OCI-LY1 (cell line): Measurements from ENCODE around the gene SPRED3.
"Not testable (repeated sequence)": the region's sequence is repeated elsewhere in the genome, so short reads cannot be mapped to it uniquely, and the experiment has no call there.

Source experiments
- H2AFZ ChIP-seq: fragments of 200-600 bp; sonication (generic), shearing (Covaris generic); 2 replicates; pipeline ENCODE4 v1.6.0; 2014; ENCODE audit warnings: antibody characterized with exemption, mild to moderate bottlenecking, low read length
- H3F3A ChIP-seq: fragments of 200-600 bp; sonication (generic), shearing (Covaris generic); 2 replicates; pipeline ENCODE4 v1.6.0; 2014; ENCODE audit warnings: mild to moderate bottlenecking, antibody characterized with exemption, low read length, moderate library complexity; ENCODE audit not compliant: insufficient read depth
- H3K27ac ChIP-seq: fragments of 200-600 bp; sonication (generic); 2 replicates; pipeline ENCODE4 v1.5.1; 2014; ENCODE audit warnings: low read length, mixed run types, mild to moderate bottlenecking, low read depth; ENCODE audit not compliant: poor library complexity, severe bottlenecking
- H3K27me3 ChIP-seq: fragments of 200-600 bp; sonication (generic); 2 replicates; pipeline ENCODE4 v1.6.0; 2014; ENCODE audit warnings: antibody characterized with exemption, mild to moderate bottlenecking, low read length, moderate library complexity; ENCODE audit not compliant: insufficient read depth
- H3K36me3 ChIP-seq: fragments of 200-600 bp; sonication (generic); 2 replicates; pipeline ENCODE4 v1.6.1; 2014; ENCODE audit warnings: mild to moderate bottlenecking, antibody characterized with exemption, low read length, moderate library complexity, mixed read lengths; ENCODE audit not compliant: insufficient read depth
- H3K4me1 ChIP-seq: fragments of 200-600 bp; sonication (generic); 2 replicates; pipeline ENCODE4 v1.5.1; 2014; ENCODE audit warnings: mild to moderate bottlenecking, low read length, moderate library complexity; ENCODE audit not compliant: insufficient read depth, severe bottlenecking
- H3K4me2 ChIP-seq: fragments of 200-600 bp; sonication (generic), shearing (Covaris generic); 2 replicates; pipeline ENCODE4 v1.6.1; 2014; ENCODE audit warnings: low read length
- H3K4me3 ChIP-seq: fragments of 200-600 bp; sonication (generic); 2 replicates; pipeline ENCODE4 v1.5.1; 2014; ENCODE audit warnings: low read length, low read depth, mild to moderate bottlenecking, mixed read lengths; ENCODE audit not compliant: poor library complexity, severe bottlenecking
- H3K79me2 ChIP-seq: fragments of 200-600 bp; shearing (Covaris generic); 2 replicates; pipeline ENCODE4 v1.6.1; 2016; ENCODE audit warnings: mixed run types, low read length, mixed read lengths; ENCODE audit not compliant: insufficient read depth
- H3K9ac ChIP-seq: fragments of 200-600 bp; sonication (generic), shearing (Covaris generic); 2 replicates; pipeline ENCODE4 v1.6.1; 2014; ENCODE audit warnings: mild to moderate bottlenecking, low read length, mixed read lengths
- H3K9me2 ChIP-seq: fragments of 200-600 bp; sonication (generic), shearing (Covaris generic); 2 replicates; pipeline ENCODE4 v1.6.1; 2014; ENCODE audit warnings: low read depth, mild to moderate bottlenecking, low read length, mixed read lengths
- H3K9me3 ChIP-seq: fragments of 200-600 bp; shearing (Covaris generic); 2 replicates; pipeline ENCODE4 v1.6.1; 2014; ENCODE audit warnings: low read length, mixed read lengths
- H4K20me1 ChIP-seq: fragments of 200-600 bp; sonication (generic), shearing (Covaris generic); 2 replicates; pipeline ENCODE4 v1.6.0; 2016; ENCODE audit warnings: mild to moderate bottlenecking, low read length; ENCODE audit not compliant: insufficient read depth
- EZH2 ChIP-seq: fragments of 200-600 bp; sonication (generic), shearing (Covaris generic); IDR thresholded peaks from 2 replicates; pipeline ENCODE4 v1.8.0; 2017; ENCODE audit warnings: borderline replicate concordance, mixed run types, mild to moderate bottlenecking, antibody characterized with exemption, low read length, moderate library complexity, mixed read lengths
- TF ChIP-seq, protein P1 (sequence below): fragments of 200-600 bp; sonication (generic), shearing (Covaris generic); IDR thresholded peaks from 2 replicates; pipeline ENCODE4 v1.5.1; 2017; ENCODE audit warnings: mild to moderate bottlenecking, antibody characterized with exemption, low read length, moderate library complexity, mixed read lengths

The SPRED3 gene, protein sequence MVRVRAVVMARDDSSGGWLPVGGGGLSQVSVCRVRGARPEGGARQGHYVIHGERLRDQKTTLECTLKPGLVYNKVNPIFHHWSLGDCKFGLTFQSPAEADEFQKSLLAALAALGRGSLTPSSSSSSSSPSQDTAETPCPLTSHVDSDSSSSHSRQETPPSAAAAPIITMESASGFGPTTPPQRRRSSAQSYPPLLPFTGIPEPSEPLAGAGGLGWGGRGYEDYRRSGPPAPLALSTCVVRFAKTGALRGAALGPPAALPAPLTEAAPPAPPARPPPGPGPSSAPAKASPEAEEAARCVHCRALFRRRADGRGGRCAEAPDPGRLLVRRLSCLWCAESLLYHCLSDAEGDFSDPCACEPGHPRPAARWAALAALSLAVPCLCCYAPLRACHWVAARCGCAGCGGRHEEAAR

DNA sequence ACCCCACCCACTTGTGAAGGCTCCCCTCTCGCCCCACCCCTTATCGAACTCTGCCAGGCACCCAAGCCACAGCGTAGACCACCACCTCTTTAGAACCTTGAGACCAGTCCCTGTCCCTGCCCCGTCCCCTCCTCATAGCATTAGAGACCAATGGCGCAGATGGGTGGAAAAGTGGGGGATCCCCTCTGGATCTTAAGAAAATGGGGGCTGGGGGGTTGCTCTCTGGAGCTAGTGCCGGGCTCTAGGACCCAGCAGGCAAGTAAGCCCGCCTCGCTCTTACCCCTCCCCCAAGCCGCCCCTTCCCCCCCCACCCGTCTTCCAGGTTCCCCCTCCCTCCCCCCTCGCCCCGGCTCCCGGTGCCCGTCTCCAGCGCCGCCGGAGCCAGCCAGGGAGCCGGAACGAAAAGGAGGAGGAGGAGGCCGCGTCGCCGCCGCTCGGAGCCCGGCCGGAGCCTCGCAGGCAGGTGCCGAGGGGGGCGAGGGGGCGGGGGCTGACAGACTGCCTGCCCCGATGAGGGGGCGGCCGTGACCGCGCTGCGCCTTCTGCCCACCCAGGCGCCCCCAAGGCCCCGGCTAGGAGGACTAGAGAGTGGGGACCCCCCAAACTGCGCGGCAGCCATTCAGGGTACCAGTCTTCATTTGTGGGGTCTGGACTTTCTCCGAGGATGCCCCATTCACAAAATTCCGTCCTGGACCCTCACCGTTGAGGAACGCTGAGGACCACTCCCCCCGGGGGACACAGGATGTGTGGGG is at the start of gene SPRED3:
SPRED3 (plus strand) TSS at position 349 of the 752 bp plus-strand sequence. CDS start 1,606 bp downstream, outside the sequence.
- Histone ChIP-seq H3K4me2 (peak within 1 kb of the TSS; percentile 75), H2AFZ (no peak within 1 kb of the TSS), H3K36me3 (peaks cover 9% of the 10 kb centered on the region), H3K9ac (no peak within 1 kb of the TSS), H3K27ac (no peak within 1 kb of the TSS), H3K4me3 (peak within 1 kb of the TSS; percentile 54), H3K4me1 (peaks cover 22% of the 10 kb centered on the region), H3K9me2 (no peaks in the 10 kb centered on the region), H3K79me2 (no peaks in the 10 kb centered on the region), H4K20me1 (no peaks in the 10 kb centered on the region), H3K9me3 (no peaks in the 10 kb centered on the region), H3K27me3 (no peaks in the 10 kb centered on the region), H3F3A (no peaks in the 10 kb centered on the region)
- TF ChIP-seq, protein P1, sequence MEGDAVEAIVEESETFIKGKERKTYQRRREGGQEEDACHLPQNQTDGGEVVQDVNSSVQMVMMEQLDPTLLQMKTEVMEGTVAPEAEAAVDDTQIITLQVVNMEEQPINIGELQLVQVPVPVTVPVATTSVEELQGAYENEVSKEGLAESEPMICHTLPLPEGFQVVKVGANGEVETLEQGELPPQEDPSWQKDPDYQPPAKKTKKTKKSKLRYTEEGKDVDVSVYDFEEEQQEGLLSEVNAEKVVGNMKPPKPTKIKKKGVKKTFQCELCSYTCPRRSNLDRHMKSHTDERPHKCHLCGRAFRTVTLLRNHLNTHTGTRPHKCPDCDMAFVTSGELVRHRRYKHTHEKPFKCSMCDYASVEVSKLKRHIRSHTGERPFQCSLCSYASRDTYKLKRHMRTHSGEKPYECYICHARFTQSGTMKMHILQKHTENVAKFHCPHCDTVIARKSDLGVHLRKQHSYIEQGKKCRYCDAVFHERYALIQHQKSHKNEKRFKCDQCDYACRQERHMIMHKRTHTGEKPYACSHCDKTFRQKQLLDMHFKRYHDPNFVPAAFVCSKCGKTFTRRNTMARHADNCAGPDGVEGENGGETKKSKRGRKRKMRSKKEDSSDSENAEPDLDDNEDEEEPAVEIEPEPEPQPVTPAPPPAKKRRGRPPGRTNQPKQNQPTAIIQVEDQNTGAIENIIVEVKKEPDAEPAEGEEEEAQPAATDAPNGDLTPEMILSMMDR, result no peak
- no peak for TF ChIP-seq EZH2

DNA sequence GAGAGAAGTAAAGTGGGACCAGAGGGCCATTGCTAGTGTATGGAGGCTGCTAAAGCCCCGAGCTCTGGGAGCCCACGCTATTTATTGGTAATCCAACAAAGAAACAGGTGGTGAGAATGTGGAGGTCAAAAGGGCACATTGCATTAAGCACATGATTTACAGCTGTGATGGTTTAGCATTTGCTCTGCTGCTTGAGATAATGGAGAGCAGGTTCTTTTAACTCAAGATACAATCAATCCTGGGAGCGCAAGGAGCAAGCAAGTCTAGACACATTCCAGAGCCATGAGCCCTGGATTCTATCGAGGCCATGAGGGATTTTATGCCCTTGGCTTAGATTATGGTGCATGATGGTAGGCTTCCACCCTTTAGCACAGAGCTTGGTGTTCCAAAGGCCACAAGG is 49.5 kb upstream of the SPRED3 start:
- H3K9me3 ChIP-seq, H3F3A ChIP-seq, H3K4me2 ChIP-seq, H3K27me3 ChIP-seq, H3K4me3 ChIP-seq, H4K20me1 ChIP-seq, H3K36me3 ChIP-seq, H3K9me2 ChIP-seq, H2AFZ ChIP-seq, H3K4me1 ChIP-seq, H3K27ac ChIP-seq, H3K9ac ChIP-seq, H3K79me2 ChIP-seq: not testable (repeated sequence)

DNA sequence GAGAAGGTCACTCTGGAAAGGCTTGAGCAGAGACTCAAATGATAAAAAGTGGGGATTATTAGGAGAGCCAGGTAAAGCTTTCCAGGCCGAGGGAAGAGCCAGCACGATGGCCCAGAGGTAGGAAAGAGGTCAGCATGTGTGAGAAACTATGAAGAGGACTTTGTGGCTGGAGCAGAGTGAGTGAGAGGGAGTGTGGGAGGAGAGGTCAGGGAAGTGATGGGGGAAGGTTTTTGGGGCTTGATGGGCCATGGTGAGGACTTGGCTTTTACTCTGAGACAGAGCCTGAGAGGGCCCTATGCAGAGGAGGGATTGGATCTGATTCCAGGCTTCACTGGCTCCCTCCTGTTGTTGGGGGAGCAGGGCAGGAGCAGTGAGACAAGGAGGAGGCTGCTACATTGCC is 47.6 kb upstream of the SPRED3 start:
- no peaks in the 10 kb centered on the region for H3K36me3 ChIP-seq
- no peaks in the 10 kb centered on the region for H3K9me2 ChIP-seq
- no peak for TF ChIP-seq EZH2
- TF ChIP-seq, protein P1, result no peak
- no peak overlapping the region for H3K4me3 ChIP-seq
- no peak overlapping the region for H2AFZ ChIP-seq
- no peaks in the 10 kb centered on the region for H4K20me1 ChIP-seq
- H3K79me2 ChIP-seq, result no peaks in the 10 kb centered on the region
- no peak overlapping the region for H3K9ac ChIP-seq
- no peak overlapping the region for H3K4me2 ChIP-seq
- H3K9me3 ChIP-seq, result no peaks in the 10 kb centered on the region
- no peak overlapping the region for H3K27ac ChIP-seq
- peaks cover 9% of the 10 kb centered on the region for H3K4me1 ChIP-seq
- no peaks in the 10 kb centered on the region for H3K27me3 ChIP-seq
- H3F3A ChIP-seq, result no peaks in the 10 kb centered on the region
